B cell (primary cell): ENCODE results near the gene DOCK4. TPM values are rescaled to one million over a fixed set of nuclear protein-coding genes. Genes with fewer than 3 reads are reported as not detected.

Experiments used
- ATAC-seq: fragments of 200-7000 bp; cut with Tn5 transposase; one replicate; pipeline ENCODE4 v1.10.0; 2021; ENCODE audit warnings: low read depth, mild to moderate bottlenecking, moderate number of reproducible peaks, moderate library complexity
- CTCF ChIA-PET: fragments of 350-600 bp; sonication (Branson Sonifier 250); formaldehyde crosslinking; loops from one replicate; lab custom pipeline; 2021; ENCODE audit warnings: antibody characterized with exemption, inconsistent platforms; lab: Charles Lee
- POLR2A ChIA-PET: fragments of 350-600 bp; sonication (Branson Sonifier 250); formaldehyde crosslinking; loops from one replicate; lab custom pipeline; 2021; ENCODE audit warnings: antibody characterized with exemption; lab: Charles Lee
- DNase-seq: peaks from one replicate; pipeline ENCODE4 v3.0.0; 2013
- H2AFZ ChIP-seq: 2 replicates; pipeline ENCODE4 v1.6.1; 2012; ENCODE audit warnings: mild to moderate bottlenecking, low read depth, low read length; ENCODE audit not compliant: insufficient read depth, poor library complexity, severe bottlenecking
- H3K27ac ChIP-seq, 2 donors: 1 replicate in 1 of 2; 2 replicates in 1 of 2; pipeline ENCODE4 v1.5.1; 2012 to 2013; ENCODE audit warnings: low read length in 2 of 2, mild to moderate bottlenecking in 2 of 2, moderate library complexity in 1 of 2
- H3K27me3 ChIP-seq, 4 experiments: fragments of 200-600 bp in 1 of 4; sonication (generic) in 1 of 4; replicated peaks in 1 of 4; 1 replicate in 2 of 4; 2 replicates in 2 of 4; pipeline versions ENCODE4 v1.6.1 to v1.7.0; 2013 to 2016; ENCODE audit warnings: low read length in 3 of 4, mild to moderate bottlenecking in 2 of 4, mixed read lengths in 1 of 4, moderate library complexity in 1 of 4; ENCODE audit not compliant: insufficient read depth in 4 of 4, control insufficient read depth in 3 of 4; ENCODE audit errors: control extremely low read depth in 1 of 4
- H3K36me3 ChIP-seq, 2 experiments: replicated peaks in 1 of 2; 1 replicate in 1 of 2; 2 replicates in 1 of 2; pipeline versions ENCODE4 v1.6.1 to v1.7.1; 2013; ENCODE audit warnings: low read length in 1 of 2; ENCODE audit not compliant: insufficient read depth in 2 of 2, control insufficient read depth in 1 of 2; ENCODE audit errors: control extremely low read depth in 1 of 2, extremely low read depth in 1 of 2
- H3K4me1 ChIP-seq, 2 donors: fragments of 200-600 bp in 1 of 2; sonication (generic) in 1 of 2; 1 replicate in 1 of 2; 2 replicates in 1 of 2; pipeline versions ENCODE4 v1.5.1 to v1.6.1; 2013 to 2017; ENCODE audit warnings: low read length in 2 of 2; ENCODE audit not compliant: control insufficient read depth in 2 of 2, insufficient read depth in 2 of 2
- H3K4me2 ChIP-seq: replicated peaks from 2 replicates; pipeline ENCODE3; 2012; ENCODE audit warnings: mild to moderate bottlenecking, low read depth, low read length; ENCODE audit not compliant: poor library complexity, severe bottlenecking
- H3K4me3 ChIP-seq, 5 experiments: fragments of 200-600 bp in 1 of 5; sonication (generic) in 1 of 5; 1 replicate in 3 of 5; 2 replicates in 2 of 5; pipeline versions ENCODE4 v1.5.1 to v1.7.0; 2011 to 2016; ENCODE audit warnings: low read length in 4 of 5, mild to moderate bottlenecking in 4 of 5, low read depth in 2 of 5, control low read depth in 1 of 5, moderate library complexity in 1 of 5; ENCODE audit not compliant: insufficient read depth in 1 of 5; ENCODE audit errors: control extremely low read depth in 1 of 5, extremely low read depth in 1 of 5
- H3K79me2 ChIP-seq: fragments of 200-600 bp; sonication (generic); one replicate; pipeline ENCODE4 v1.6.0; 2016; ENCODE audit warnings: low read length; ENCODE audit not compliant: control insufficient read depth, insufficient read depth
- H3K9ac ChIP-seq: fragments of 200-600 bp; sonication (generic); 2 replicates; pipeline ENCODE4 v1.6.1; 2017; ENCODE audit warnings: mild to moderate bottlenecking, low read length, moderate library complexity
- H3K9me3 ChIP-seq, 3 donors: one replicate each; pipeline versions ENCODE4 v1.6.1 to v1.7.1; 2013; ENCODE audit warnings: low read length in 2 of 3; ENCODE audit not compliant: control insufficient read depth in 2 of 3, insufficient read depth in 1 of 3; ENCODE audit errors: control extremely low read depth in 1 of 3
- H4K20me1 ChIP-seq: 2 replicates; pipeline ENCODE4 v1.6.0; 2012; ENCODE audit warnings: mild to moderate bottlenecking, low read length; ENCODE audit not compliant: insufficient read depth, control insufficient read depth, poor library complexity, severe bottlenecking
- H3K27ac Mint-ChIP-seq: one replicate; pipeline ENCODE4 v1.8.0; 2021; ENCODE audit warnings: mixed read lengths
- H3K27me3 Mint-ChIP-seq: one replicate; pipeline ENCODE4 v1.8.0; 2021; ENCODE audit warnings: mixed read lengths
- H3K4me1 Mint-ChIP-seq: one replicate; pipeline ENCODE4 v1.8.0; 2021; ENCODE audit warnings: mixed read lengths
- H3K4me3 Mint-ChIP-seq: one replicate; pipeline ENCODE4 v1.8.0; 2021; ENCODE audit warnings: mixed read lengths
- H3K9me3 Mint-ChIP-seq: one replicate; pipeline ENCODE4 v1.8.0; 2022; ENCODE audit warnings: mixed read lengths; ENCODE audit not compliant: insufficient read depth
- CTCF ChIP-seq: fragments of 200-600 bp; IDR thresholded peaks from one replicate; pipeline ENCODE4 v1.8.0; 2022; ENCODE audit warnings: antibody characterized with exemption, mild to moderate bottlenecking
- EZH2 ChIP-seq: IDR thresholded peaks from 2 replicates; pipeline ENCODE4 v1.6.1; 2012; ENCODE audit warnings: borderline replicate concordance, low read depth, mild to moderate bottlenecking, moderate library complexity, low read length; ENCODE audit not compliant: insufficient read depth, poor library complexity, severe bottlenecking
- WGBS: methylation state at CpG from one replicate; pipeline ENCODE4 v1.1.5; 2013; ENCODE audit warnings: missing lambda C conversion rate; ENCODE audit not compliant: insufficient coverage; 5-methylcytosine and 5-hydroxymethylcytosine counted together
- intact Hi-C: fragments of 100-400 bp; cut with micrococcal nuclease; formaldehyde crosslinking; loops from one replicate; pipeline ENCODE4 v1.10.0; 2022
- polyA plus RNA-seq: library from polyadenylated mRNA; depleted of rRNA; stranded (reverse); fragments of >200 nt; gene quantifications from 2 replicates; pipeline ENCODE4 v1.2.3, GENCODE V29; 2012
- total RNA-seq, 2 donors: library from RNA; stranded (reverse); fragments of 120-200 nt in 1 of 2; gene quantifications; 1 replicate in 1 of 2; 2 replicates in 1 of 2; pipeline versions ENCODE4 v1.2.3 to v1.2.4, GENCODE V29; 2013 to 2022

DOCK4 gene
- total and polyA plus RNA-seq, 2 donors (not counting 1 experiment from before 2014, with no cell fraction given), result 0.03 to 4.1 TPM

GRCh38 chr7:111871283-111871682 is 334.9 kb downstream of the DOCK4 start:
- H3K27me3 Mint-ChIP-seq, result no peaks in the 10 kb centered on the region
- H3K4me3 Mint-ChIP-seq, result no peak overlapping the region
- Histone ChIP-seq H3K79me2 (no peaks in the 10 kb centered on the region), H3K9me3 (no peaks in the 10 kb centered on the region), H3K4me2 (no peak overlapping the region), H4K20me1 (no peaks in the 10 kb centered on the region), H3K9ac (no peak overlapping the region), H3K27me3 (no peaks in the 10 kb centered on the region), H3K27ac (no peak overlapping the region), H3K4me1 (no peaks in the 10 kb centered on the region), H3K36me3 (no peaks in the 10 kb centered on the region), H3K4me3 (no peak overlapping the region), H2AFZ (no peak overlapping the region)
- no peaks in the 10 kb centered on the region for H3K9me3 Mint-ChIP-seq
- no peak for ATAC-seq
- intact Hi-C loops, result no loop called here
- H3K4me1 Mint-ChIP-seq, result no peaks in the 10 kb centered on the region
- ChIA-PET POLR2A (no interaction called here), CTCF (no interaction called here)
- WGBS, result no CpG with 5 or more reads among the region's 1 CpG
- no peak overlapping the region for H3K27ac Mint-ChIP-seq
- no peak for DNase-seq
- TF ChIP-seq CTCF (no peak), EZH2 (no peak)

DNA sequence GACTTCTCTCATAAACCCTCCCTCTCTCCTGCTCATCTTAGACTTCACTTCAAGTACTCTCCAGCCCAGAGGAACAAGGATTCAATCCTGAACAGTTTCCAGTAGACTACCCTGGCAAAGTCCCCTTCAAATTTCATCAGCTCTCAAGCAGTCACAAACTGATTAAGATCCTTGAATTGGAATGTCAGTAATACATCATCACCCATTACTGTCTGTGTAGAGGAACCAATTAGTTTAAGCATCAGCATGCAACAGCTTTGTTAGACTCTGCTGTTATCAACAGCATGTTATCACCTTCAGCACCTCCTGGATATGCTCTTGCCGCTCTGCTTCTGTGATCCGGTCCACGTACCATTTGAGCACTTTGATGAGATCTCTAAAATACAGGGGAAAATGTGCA is 336.9 kb downstream of the DOCK4 start:
- TF ChIP-seq EZH2 (no peak), CTCF (no peak)
- Histone ChIP-seq H2AFZ (no peak overlapping the region), H4K20me1 (no peaks in the 10 kb centered on the region), H3K79me2 (no peaks in the 10 kb centered on the region), H3K27me3 (no peaks in the 10 kb centered on the region), H3K9ac (no peak overlapping the region), H3K4me1 (no peaks in the 10 kb centered on the region), H3K27ac (no peak overlapping the region), H3K4me2 (no peak overlapping the region), H3K4me3 (no peak overlapping the region), H3K9me3 (no peaks in the 10 kb centered on the region), H3K36me3 (no peaks in the 10 kb centered on the region)
- intact Hi-C loops, result no loop called here
- DNase-seq (no peak), ATAC-seq (no peak)
- no peaks in the 10 kb centered on the region for H3K27me3 Mint-ChIP-seq
- H3K27ac Mint-ChIP-seq, result no peak overlapping the region
- ChIA-PET POLR2A (no interaction called here), CTCF (no interaction called here)
- H3K4me3 Mint-ChIP-seq, result no peak overlapping the region
- H3K9me3 Mint-ChIP-seq, result no peaks in the 10 kb centered on the region
- H3K4me1 Mint-ChIP-seq, result no peaks in the 10 kb centered on the region
- no CpG with 5 or more reads among the region's 3 CpGs for WGBS
